PC-9 (cell line): ENCODE measurements around the gene BET1L.

Experiments used
- CTCF ChIP-seq: fragments of 200-600 bp; sonication (generic); conservative IDR thresholded peaks from 2 replicates; pipeline ENCODE4 v1.6.1; 2017; ENCODE audit warnings: mixed run types, antibody characterized with exemption, mild to moderate bottlenecking, moderate library complexity
- EZH2 ChIP-seq: fragments of 200-600 bp; sonication (generic); IDR thresholded peaks from 2 replicates; pipeline ENCODE4 v1.8.0; 2017; ENCODE audit warnings: antibody characterized with exemption, low read depth

GRCh38 chr11:206002-206384 is 1.2 kb downstream of the BET1L start:
- TF ChIP-seq CTCF (no peak), EZH2 (no peak)
